A673 (cell line): ENCODE data around the gene LRRC36.

Experiments used
- EZH2 ChIP-seq: fragments of 200-600 bp; sonication (generic); IDR thresholded peaks from 2 replicates; pipeline ENCODE4 v1.6.1; 2017; ENCODE audit warnings: borderline replicate concordance, low read depth, mild to moderate bottlenecking, mixed read lengths, antibody characterized with exemption, low read length; ENCODE audit not compliant: poor library complexity, severe bottlenecking
- TF ChIP-seq, protein P1 (sequence below): fragments of 300-800, 200-600 bp; sonication (generic); conservative IDR thresholded peaks from 2 replicates; pipeline ENCODE4 v1.5.1; 2017; ENCODE audit warnings: low read depth, mild to moderate bottlenecking, antibody characterized with exemption, low read length, moderate library complexity, mixed read lengths

DNA sequence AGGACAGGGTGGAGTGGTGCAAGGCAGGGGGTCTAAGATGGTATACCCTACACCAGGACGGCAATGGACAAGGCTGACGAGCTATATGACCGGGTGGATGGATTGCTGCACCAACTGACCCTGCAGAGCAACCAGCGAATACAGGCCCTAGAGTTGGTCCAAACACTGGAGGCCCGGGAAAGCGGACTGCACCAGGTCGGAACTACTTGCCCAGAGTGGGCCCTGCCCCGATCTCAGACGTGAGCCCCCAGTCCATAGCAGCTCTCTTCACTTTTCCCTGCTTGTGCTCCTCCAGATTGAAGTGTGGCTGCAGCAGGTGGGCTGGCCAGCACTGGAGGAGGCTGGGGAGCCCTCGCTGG is 44.2 kb upstream of the LRRC36 start:
- TF ChIP-seq, protein P1, sequence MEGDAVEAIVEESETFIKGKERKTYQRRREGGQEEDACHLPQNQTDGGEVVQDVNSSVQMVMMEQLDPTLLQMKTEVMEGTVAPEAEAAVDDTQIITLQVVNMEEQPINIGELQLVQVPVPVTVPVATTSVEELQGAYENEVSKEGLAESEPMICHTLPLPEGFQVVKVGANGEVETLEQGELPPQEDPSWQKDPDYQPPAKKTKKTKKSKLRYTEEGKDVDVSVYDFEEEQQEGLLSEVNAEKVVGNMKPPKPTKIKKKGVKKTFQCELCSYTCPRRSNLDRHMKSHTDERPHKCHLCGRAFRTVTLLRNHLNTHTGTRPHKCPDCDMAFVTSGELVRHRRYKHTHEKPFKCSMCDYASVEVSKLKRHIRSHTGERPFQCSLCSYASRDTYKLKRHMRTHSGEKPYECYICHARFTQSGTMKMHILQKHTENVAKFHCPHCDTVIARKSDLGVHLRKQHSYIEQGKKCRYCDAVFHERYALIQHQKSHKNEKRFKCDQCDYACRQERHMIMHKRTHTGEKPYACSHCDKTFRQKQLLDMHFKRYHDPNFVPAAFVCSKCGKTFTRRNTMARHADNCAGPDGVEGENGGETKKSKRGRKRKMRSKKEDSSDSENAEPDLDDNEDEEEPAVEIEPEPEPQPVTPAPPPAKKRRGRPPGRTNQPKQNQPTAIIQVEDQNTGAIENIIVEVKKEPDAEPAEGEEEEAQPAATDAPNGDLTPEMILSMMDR, result no peak
- no peak for TF ChIP-seq EZH2
